Mesothelial cell of epicardium (in vitro differentiated cells): ENCODE results near the gene ZNF543. TPM values are rescaled to one million over a fixed set of nuclear protein-coding genes. Genes with fewer than 3 reads are reported as not detected.
"Not testable (repeated sequence)": the region's sequence is repeated elsewhere in the genome, so short reads cannot be mapped to it uniquely, and the experiment has no call there.

Experiments
- DNase-seq, 2 experiments: peaks; one replicate each; pipeline ENCODE4 v3.0.0; 2021; ENCODE audit warnings: low spot score in 2 of 2; ENCODE audit not compliant: unreplicated experiment in 2 of 2
- H3K27ac Mint-ChIP-seq: 2 replicates; pipeline ENCODE4 v1.8.0; 2021; ENCODE audit warnings: mixed read lengths
- H3K27me3 Mint-ChIP-seq: 2 replicates; pipeline ENCODE4 v1.8.0; 2021; ENCODE audit warnings: low read depth, mixed read lengths
- H3K36me3 Mint-ChIP-seq: 2 replicates; pipeline ENCODE4 v1.8.0; 2021; ENCODE audit warnings: mixed read lengths
- H3K4me1 Mint-ChIP-seq: 2 replicates; pipeline ENCODE4 v1.8.0; 2021; ENCODE audit warnings: mixed read lengths
- H3K4me3 Mint-ChIP-seq: 2 replicates; pipeline ENCODE4 v1.8.0; 2021; ENCODE audit warnings: mild to moderate bottlenecking, moderate library complexity, mixed read lengths
- H3K9me3 Mint-ChIP-seq: 2 replicates; pipeline ENCODE4 v1.8.0; 2021; ENCODE audit warnings: mixed read lengths
- total RNA-seq: library from RNA; stranded (reverse); gene quantifications from 3 replicates; pipeline ENCODE4 v1.2.1, GENCODE V29; 2021
- TF ChIP-seq, protein P1 (sequence below): fragments of 200-600 bp; sonication (generic); IDR thresholded peaks from one replicate; pipeline ENCODE4 v1.5.0; 2021; ENCODE audit warnings: antibody characterized with exemption; ENCODE audit not compliant: unreplicated experiment

Gene ZNF543
- total RNA-seq, 1 donor from 2014 or later = 12.1 TPM

DNA sequence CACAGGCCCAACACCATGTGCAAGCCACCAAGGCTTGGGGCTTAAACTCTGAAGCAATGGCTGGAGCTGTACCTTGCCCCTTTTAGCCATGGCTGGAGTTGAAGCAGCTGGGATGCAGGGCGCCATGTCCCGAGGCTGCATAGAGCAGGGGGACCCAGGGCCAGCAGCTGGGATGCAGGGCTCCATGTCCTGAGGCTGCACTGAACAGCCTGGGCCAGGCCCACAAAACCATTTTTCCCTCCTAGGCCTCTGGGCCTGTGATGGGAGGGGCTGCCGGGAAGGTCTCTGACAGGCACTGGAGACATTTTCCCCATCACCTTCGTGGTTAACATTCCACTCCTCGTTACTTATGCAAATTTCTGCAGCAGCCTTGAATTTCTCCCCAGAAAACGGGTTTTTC is 53.9 kb downstream of the ZNF543 start:
- no peaks in the 10 kb centered on the region for H3K27me3 Mint-ChIP-seq
- TF ChIP-seq, protein P1, sequence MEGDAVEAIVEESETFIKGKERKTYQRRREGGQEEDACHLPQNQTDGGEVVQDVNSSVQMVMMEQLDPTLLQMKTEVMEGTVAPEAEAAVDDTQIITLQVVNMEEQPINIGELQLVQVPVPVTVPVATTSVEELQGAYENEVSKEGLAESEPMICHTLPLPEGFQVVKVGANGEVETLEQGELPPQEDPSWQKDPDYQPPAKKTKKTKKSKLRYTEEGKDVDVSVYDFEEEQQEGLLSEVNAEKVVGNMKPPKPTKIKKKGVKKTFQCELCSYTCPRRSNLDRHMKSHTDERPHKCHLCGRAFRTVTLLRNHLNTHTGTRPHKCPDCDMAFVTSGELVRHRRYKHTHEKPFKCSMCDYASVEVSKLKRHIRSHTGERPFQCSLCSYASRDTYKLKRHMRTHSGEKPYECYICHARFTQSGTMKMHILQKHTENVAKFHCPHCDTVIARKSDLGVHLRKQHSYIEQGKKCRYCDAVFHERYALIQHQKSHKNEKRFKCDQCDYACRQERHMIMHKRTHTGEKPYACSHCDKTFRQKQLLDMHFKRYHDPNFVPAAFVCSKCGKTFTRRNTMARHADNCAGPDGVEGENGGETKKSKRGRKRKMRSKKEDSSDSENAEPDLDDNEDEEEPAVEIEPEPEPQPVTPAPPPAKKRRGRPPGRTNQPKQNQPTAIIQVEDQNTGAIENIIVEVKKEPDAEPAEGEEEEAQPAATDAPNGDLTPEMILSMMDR = no peak
- no peak overlapping the region for H3K27ac Mint-ChIP-seq
- no peak overlapping the region for H3K4me3 Mint-ChIP-seq
- H3K4me1 Mint-ChIP-seq = no peaks in the 10 kb centered on the region
- peaks cover 87% of the 10 kb centered on the region for H3K36me3 Mint-ChIP-seq
- H3K9me3 Mint-ChIP-seq = peaks cover 54% of the 10 kb centered on the region
- no peak for DNase-seq

DNA sequence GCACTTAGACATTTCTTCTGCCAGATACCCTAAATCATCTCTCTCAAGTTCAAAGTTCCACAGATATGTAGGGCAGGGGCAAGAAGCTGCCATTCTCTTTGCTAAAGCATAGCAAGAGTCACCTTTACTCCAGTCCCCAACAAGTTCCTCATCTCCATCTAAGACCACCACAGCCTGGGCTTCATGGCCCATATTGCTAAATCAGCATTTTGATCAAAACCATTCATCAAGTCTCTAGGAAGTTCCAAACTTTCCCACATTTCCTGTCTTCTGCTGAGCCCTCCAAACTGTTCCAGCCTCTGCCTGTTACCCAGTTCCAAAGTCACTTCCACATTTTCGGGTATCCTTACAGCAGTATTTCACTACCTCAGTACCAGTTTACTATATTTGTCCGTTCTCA is 54.4 kb downstream of the ZNF543 start:
- H3K27ac Mint-ChIP-seq, DNase-seq, H3K4me1 Mint-ChIP-seq, H3K4me3 Mint-ChIP-seq, H3K27me3 Mint-ChIP-seq: not testable (repeated sequence)
- H3K9me3 Mint-ChIP-seq = peaks cover 58% of the 10 kb centered on the region
- H3K36me3 Mint-ChIP-seq = peaks cover 90% of the 10 kb centered on the region

DNA sequence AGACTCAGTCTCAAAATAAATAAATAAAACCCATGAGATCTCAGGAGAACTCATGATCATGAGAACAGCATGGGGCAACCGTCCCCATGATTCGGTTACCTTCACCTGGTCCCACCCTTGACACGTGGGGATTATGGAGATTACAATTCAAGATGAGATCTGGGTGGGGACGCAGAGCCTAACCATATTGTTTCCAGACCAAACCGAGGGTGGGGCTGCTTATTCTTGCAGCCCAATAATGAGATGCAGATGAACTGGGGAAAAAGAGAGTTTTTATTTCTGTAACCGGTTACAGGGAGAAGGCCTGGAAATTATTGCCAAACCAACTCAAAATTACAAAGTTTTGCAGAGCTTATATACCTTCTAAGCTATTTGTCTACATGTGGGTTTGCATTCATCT is 55.9 kb downstream of the ZNF543 start:
- H3K9me3 Mint-ChIP-seq = peaks cover 68% of the 10 kb centered on the region
- H3K27me3 Mint-ChIP-seq = no peaks in the 10 kb centered on the region
- no peak overlapping the region for H3K27ac Mint-ChIP-seq
- H3K4me1 Mint-ChIP-seq = no peaks in the 10 kb centered on the region
- TF ChIP-seq, protein P1 = no peak
- DNase-seq = no peak
- H3K4me3 Mint-ChIP-seq = no peak overlapping the region
- H3K36me3 Mint-ChIP-seq = peaks cover 87% of the 10 kb centered on the region

DNA sequence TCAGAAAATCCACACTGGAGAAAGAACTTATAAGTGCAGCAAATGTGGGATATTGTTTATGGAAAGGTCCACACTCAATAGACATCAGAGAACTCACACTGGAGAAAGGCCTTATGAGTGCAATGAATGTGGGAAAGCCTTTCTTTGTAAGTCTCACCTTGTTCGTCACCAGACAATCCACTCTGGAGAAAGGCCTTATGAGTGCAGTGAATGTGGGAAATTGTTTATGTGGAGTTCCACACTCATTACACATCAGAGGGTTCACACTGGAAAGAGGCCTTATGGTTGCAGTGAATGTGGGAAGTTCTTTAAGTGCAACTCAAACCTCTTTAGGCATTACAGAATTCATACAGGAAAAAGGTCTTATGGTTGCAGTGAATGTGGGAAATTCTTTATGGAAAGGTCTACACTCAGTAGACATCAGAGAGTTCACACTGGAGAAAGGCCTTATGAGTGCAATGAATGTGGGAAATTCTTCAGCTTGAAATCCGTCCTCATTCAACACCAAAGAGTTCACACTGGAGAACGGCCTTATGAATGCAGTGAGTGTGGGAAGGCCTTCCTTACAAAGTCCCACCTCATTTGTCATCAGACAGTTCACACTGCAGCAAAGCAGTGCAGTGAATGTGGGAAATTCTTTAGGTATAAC is 57.4 kb downstream of the ZNF543 start:
- Mint-ChIP-seq H3K4me1 (no peaks in the 10 kb centered on the region), H3K27ac (no peak overlapping the region), H3K9me3 (peaks cover 67% of the 10 kb centered on the region), H3K4me3 (no peak overlapping the region), H3K36me3 (peaks cover 74% of the 10 kb centered on the region), H3K27me3 (no peaks in the 10 kb centered on the region)
- TF ChIP-seq, protein P1 = no peak
- DNase-seq = no peak

Other genes with a start within 250 kb of the ZNF543 start
- not detected in 3 replicates for gene USP29, start 200.5 kb upstream of the ZNF543 start, total RNA-seq
- gene ZIM3, start 175.3 kb upstream of the ZNF543 start, total RNA-seq = not detected in 3 replicates
- not detected in 3 replicates for gene DUXA, start 153.0 kb upstream of the ZNF543 start, total RNA-seq
- gene ZNF264, start 129.0 kb upstream of the ZNF543 start, total RNA-seq = 39.6 to 43.0 TPM (median 41.1 TPM) in 3 replicates
- 1.1 to 1.4 TPM (median 1.3 TPM) in 3 replicates for gene AURKC, start 89.4 kb upstream of the ZNF543 start, total RNA-seq
- gene ZNF805, start 79.8 kb upstream of the ZNF543 start, total RNA-seq = 20.8 to 23.3 TPM (median 21.1 TPM) in 3 replicates
- 72.7 to 80.0 TPM (median 76.2 TPM) in 3 replicates for gene ZNF460, start 40.0 kb upstream of the ZNF543 start, total RNA-seq
- gene ZNF304, start 30.8 kb downstream of the ZNF543 start, total RNA-seq = 12.2 to 13.6 TPM (median 13.2 TPM) in 3 replicates
- gene TRAPPC2B, start 43.1 kb downstream of the ZNF543 start, total RNA-seq = 10.3 to 12.4 TPM (median 12.2 TPM) in 3 replicates
- 3.9 to 6.8 TPM (median 4.7 TPM) in 3 replicates for gene ZNF547, start 43.1 kb downstream of the ZNF543 start, total RNA-seq
- gene ZNF548, start 69.4 kb downstream of the ZNF543 start, total RNA-seq = 39.1 to 41.1 TPM (median 40.5 TPM) in 3 replicates
- gene ZNF17, start 90.7 kb downstream of the ZNF543 start, total RNA-seq = 16.3 to 18.4 TPM (median 17.4 TPM) in 3 replicates
- gene ZNF749, start 114.9 kb downstream of the ZNF543 start, total RNA-seq = 20.1 to 23.7 TPM (median 21.9 TPM) in 3 replicates
- 1.2 to 1.7 TPM (median 1.6 TPM) in 3 replicates for gene VN1R1, start 136.7 kb downstream of the ZNF543 start, total RNA-seq
- gene ZNF772, start 157.1 kb downstream of the ZNF543 start, total RNA-seq = 13.8 to 15.5 TPM (median 14.0 TPM) in 3 replicates
- 20.0 to 22.3 TPM (median 22.3 TPM) in 3 replicates for gene ZNF419, start 167.3 kb downstream of the ZNF543 start, total RNA-seq
- 9.3 to 9.7 TPM (median 9.4 TPM) in 3 replicates for gene ZNF773, start 179.5 kb downstream of the ZNF543 start, total RNA-seq
- 11.1 to 11.5 TPM (median 11.3 TPM) in 3 replicates for gene ZNF549, start 206.9 kb downstream of the ZNF543 start, total RNA-seq
- gene ZNF550, start 239.4 kb downstream of the ZNF543 start, total RNA-seq = 10.3 to 13.3 TPM (median 11.3 TPM) in 3 replicates